Measurements from ENCODE around the gene TMEM209. TPM values are rescaled to one million over a fixed set of nuclear protein-coding genes. Genes with fewer than 3 reads are reported as not detected.

Gene TMEM209
- total RNA-seq, 1 experiment from 2014 or later = 45.8 TPM

DNA sequence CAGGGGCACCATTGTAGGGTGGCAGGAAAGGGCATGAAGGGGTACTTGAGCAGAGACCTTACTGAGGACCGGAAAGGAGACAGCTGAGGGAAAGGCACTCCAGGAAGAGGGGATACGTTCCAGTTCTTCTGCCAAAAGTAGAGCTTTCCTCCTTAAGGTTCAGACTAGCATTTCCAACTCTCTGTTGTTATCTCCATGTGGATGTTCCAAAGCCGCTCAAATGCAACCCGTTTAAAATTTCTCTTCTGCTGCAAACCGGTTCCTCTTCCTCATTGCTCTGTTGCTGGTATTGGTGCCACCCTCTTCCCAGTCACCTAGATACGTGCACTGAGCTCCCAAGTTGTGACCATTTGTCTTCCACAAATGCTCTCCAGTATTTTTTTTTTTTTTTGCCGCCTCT is 47.5 kb downstream of the TMEM209 start:
- no peak overlapping the region for H3K27ac ChIP-seq (ENCODE audit: low read depth, low read length, poor library complexity, severe bottlenecking)
- TF ChIP-seq EZH2 (IDR thresholded peaks at IDR 0.05; ENCODE audit: borderline replicate concordance, low read depth, low read length, poor library complexity, severe bottlenecking) = no peak
- TF ChIP-seq CTCF (conservative IDR thresholded peaks at IDR 0.05; ENCODE audit: low read depth, low read length) = no peak
- intact Hi-C loops (cut with micrococcal nuclease; ENCODE audit: unreplicated experiment) = no loop called here
- no peaks in the 10 kb centered on the region for H3K27me3 ChIP-seq (replicated peaks; ENCODE audit: insufficient read depth, low read depth, low read length, poor library complexity)
- no peaks in the 10 kb centered on the region for H3K4me1 ChIP-seq (ENCODE audit: insufficient read depth, low read length, poor library complexity, severe bottlenecking)
- DNase-seq (ENCODE audit: low spot score) = no peak
- peaks cover 17% of the 10 kb centered on the region for H3K36me3 ChIP-seq (ENCODE audit: insufficient read depth, low read length, poor library complexity, severe bottlenecking)
- no TSS peak for BruUV-seq (replicated peaks)
- ChIA-PET CTCF (no interaction called here), POLR2A (ENCODE audit: low non-redundant PET) (no interaction called here)
- H3K4me3 ChIP-seq (ENCODE audit: low read depth, low read length, poor library complexity, severe bottlenecking) = no peak overlapping the region
- H3K9me3 ChIP-seq (ENCODE audit: low read depth, low read length, poor library complexity, severe bottlenecking) = no peaks in the 10 kb centered on the region

DNA sequence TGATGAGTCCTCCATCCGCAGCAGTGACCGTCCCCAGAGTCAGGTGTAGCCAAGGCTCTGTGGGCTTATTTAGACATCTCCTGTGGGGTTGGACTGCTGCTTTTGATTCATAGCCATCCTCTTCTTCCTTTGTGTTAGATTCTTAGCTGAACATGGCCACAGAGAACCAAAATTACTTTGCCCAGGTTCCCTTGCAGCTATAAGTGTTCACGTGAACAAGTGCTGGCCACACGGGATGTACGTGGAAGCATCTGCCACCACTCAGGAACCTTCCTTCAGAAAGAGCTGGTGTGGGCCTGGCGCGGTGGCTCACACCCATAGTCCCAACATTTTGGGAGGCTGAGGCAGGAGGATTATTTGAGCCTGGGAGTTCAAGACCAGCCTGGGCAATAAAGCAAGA is 49.1 kb downstream of the TMEM209 start:
- POLR2A ChIA-PET (ENCODE audit: low non-redundant PET) = no interaction called here
- no peak overlapping the region for H3K4me3 ChIP-seq (ENCODE audit: low read depth, low read length, poor library complexity, severe bottlenecking)
- no peak overlapping the region for H3K27ac ChIP-seq (ENCODE audit: low read depth, low read length, poor library complexity, severe bottlenecking)
- peaks cover 11% of the 10 kb centered on the region for H3K36me3 ChIP-seq (ENCODE audit: insufficient read depth, low read length, poor library complexity, severe bottlenecking)
- CTCF ChIA-PET = no interaction called here
- intact Hi-C loops (cut with micrococcal nuclease; ENCODE audit: unreplicated experiment) = no loop called here
- no peak for DNase-seq (ENCODE audit: low spot score)
- no peaks in the 10 kb centered on the region for H3K9me3 ChIP-seq (ENCODE audit: low read depth, low read length, poor library complexity, severe bottlenecking)
- BruUV-seq (replicated peaks) = no TSS peak
- no peak for TF ChIP-seq CTCF (conservative IDR thresholded peaks at IDR 0.05; ENCODE audit: low read depth, low read length)
- no peak for TF ChIP-seq EZH2 (IDR thresholded peaks at IDR 0.05; ENCODE audit: borderline replicate concordance, low read depth, low read length, poor library complexity, severe bottlenecking)
- H3K4me1 ChIP-seq (ENCODE audit: insufficient read depth, low read length, poor library complexity, severe bottlenecking) = no peaks in the 10 kb centered on the region
- H3K27me3 ChIP-seq (replicated peaks; ENCODE audit: insufficient read depth, low read depth, low read length, poor library complexity) = no peaks in the 10 kb centered on the region

DNA sequence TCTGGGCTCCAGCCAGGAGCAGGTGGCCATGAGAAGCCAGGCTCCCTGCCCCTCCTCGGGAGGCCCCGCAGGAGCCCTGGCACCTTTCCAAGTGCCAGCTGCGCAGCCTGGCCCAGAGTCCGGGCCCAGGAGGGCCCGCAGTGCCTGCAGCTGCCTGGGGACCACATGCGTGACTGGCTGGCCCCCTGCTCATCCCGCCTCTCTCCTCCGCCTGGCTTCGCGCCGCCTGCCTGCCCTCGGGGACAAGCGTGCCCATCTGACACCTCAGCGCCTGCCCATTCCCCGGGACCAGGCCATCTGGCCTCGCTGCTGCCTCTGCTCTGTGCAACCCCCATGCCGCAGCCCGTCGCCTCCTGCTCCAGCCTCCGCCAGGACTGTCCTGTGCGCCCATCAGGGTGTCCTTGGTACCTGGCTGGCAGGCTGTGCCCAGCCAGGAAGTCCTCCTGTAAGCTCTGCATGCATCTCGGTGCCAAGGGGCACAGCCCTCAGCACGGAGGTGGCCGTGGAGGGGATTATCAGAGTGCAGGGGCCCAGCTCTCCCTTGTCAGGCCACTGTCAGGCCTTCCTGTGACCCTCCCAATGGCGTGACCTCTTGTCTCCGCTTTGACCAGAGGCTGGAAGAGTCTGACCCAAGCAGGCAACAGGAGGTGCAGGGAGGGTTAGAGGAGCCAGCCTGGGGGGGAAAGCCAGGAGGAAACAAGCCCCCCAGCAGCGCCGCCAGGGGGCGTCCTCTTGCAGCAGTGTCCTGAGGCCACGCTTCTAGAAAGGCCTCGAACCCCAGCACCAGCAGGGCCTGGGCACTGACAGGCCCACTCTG is 50.5 kb downstream of the TMEM209 start:
- no peaks in the 10 kb centered on the region for H3K4me1 ChIP-seq (ENCODE audit: insufficient read depth, low read length, poor library complexity, severe bottlenecking)
- TF ChIP-seq CTCF (conservative IDR thresholded peaks at IDR 0.05; ENCODE audit: low read depth, low read length) = 0 out of 2 replicates have a peak, but pooled peaks have one; percentile 15
- TF ChIP-seq EZH2 (IDR thresholded peaks at IDR 0.05; ENCODE audit: borderline replicate concordance, low read depth, low read length, poor library complexity, severe bottlenecking) = no peak
- intact Hi-C loops (cut with micrococcal nuclease; ENCODE audit: unreplicated experiment) = no loop called here
- H3K27me3 ChIP-seq (replicated peaks; ENCODE audit: insufficient read depth, low read depth, low read length, poor library complexity) = no peaks in the 10 kb centered on the region
- no peak overlapping the region for H3K27ac ChIP-seq (ENCODE audit: low read depth, low read length, poor library complexity, severe bottlenecking)
- DNase-seq (ENCODE audit: low spot score) = peak; percentile 46
- no peaks in the 10 kb centered on the region for H3K9me3 ChIP-seq (ENCODE audit: low read depth, low read length, poor library complexity, severe bottlenecking)
- H3K36me3 ChIP-seq (ENCODE audit: insufficient read depth, low read length, poor library complexity, severe bottlenecking) = peaks cover under 1% of the 10 kb centered on the region
- no peak overlapping the region for H3K4me3 ChIP-seq (ENCODE audit: low read depth, low read length, poor library complexity, severe bottlenecking)
- CTCF ChIA-PET = no interaction called here
- POLR2A ChIA-PET (ENCODE audit: low non-redundant PET) = no interaction called here
- BruUV-seq (replicated peaks) = no TSS peak
